Activated T-helper 17 cell treated with anti-CD3 and anti-CD28 coated beads, Interleukin-2, amount 50 U/mL, for 72 hours (primary cell): Measurements from ENCODE around the gene DUSP6. TPM values are rescaled to one million over a fixed set of nuclear protein-coding genes. Genes with fewer than 3 reads are reported as not detected.
"Not testable (repeated sequence)": the region's sequence is repeated elsewhere in the genome, so short reads cannot be mapped to it uniquely, and the experiment has no call there.

Source experiments
- ATAC-seq: fragments of 150-1000 bp; cut with Tn5 transposase; replicated peaks from 2 replicates; pipeline ENCODE4 v1.10.0; 2021; ENCODE audit warnings: mild to moderate bottlenecking, moderate library complexity
- H3K27ac Mint-ChIP-seq: one replicate; pipeline ENCODE4 v1.8.0; 2022; ENCODE audit warnings: mixed read lengths
- H3K27me3 Mint-ChIP-seq: one replicate; pipeline ENCODE4 v1.8.0; 2022; ENCODE audit warnings: mixed read lengths
- H3K36me3 Mint-ChIP-seq: one replicate; pipeline ENCODE4 v1.8.0; 2022; ENCODE audit warnings: low read depth, mild to moderate bottlenecking, mixed read lengths
- H3K4me1 Mint-ChIP-seq: one replicate; pipeline ENCODE4 v1.8.0; 2022; ENCODE audit warnings: mixed read lengths
- H3K4me3 Mint-ChIP-seq: one replicate; pipeline ENCODE4 v1.8.0; 2022; ENCODE audit warnings: mild to moderate bottlenecking, mixed read lengths
- H3K9me3 Mint-ChIP-seq: one replicate; pipeline ENCODE4 v1.8.0; 2022; ENCODE audit warnings: mixed read lengths
- total RNA-seq, 2 donors: library from RNA; stranded (reverse); gene quantifications; one replicate each; pipeline ENCODE4 v1.2.3, GENCODE V29; 2022

Gene DUSP6
- total RNA-seq, 2 donors from 2014 or later: 68.4 to 94.1 TPM

- peaks cover 11% of the 10 kb centered on the region for H3K4me1 Mint-ChIP-seq
- H3K36me3 Mint-ChIP-seq, H3K9me3 Mint-ChIP-seq, H3K27ac Mint-ChIP-seq, H3K4me3 Mint-ChIP-seq, H3K27me3 Mint-ChIP-seq, ATAC-seq: not testable (repeated sequence)
These were observed 15.2 kb downstream of the DUSP6 start for GRCh38 chr12:89337136-89337535.

DNA sequence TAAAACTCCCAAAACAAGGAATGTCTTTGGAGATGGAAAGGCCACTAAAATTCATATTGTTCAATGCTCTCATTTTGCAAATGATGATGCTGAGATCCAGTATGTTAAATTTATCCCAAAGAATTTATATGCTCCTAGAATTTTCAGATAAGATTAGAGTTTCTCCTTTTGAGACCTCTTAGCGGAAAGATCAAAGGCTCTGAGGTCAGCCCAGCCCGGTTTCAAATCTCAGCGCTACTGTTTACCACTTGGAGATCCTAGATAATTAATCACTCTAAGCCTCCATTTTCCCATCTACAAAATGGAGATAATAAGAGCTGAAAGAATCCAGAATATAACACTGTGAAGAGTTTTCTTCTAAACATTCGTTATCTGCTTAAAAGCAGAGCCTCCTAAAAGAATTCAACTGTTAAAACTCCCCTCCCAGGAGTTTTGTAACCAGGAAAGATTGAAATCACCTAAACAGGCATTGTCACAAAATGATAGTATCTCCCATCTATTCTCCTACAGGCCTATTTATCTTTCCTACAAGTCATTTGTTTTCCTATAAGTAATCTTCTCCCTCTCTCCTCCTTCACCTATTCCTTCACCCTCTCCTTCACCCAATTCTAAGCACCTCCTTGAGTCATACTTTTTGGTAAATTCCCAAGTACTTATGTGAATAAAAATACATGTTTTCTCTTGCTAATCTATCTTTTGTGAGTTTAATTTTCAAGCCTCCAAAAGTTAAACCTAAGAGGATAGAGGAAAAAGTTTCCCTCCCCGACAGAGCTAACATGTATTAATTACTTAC, 16.7 kb downstream of the DUSP6 start:
- peaks cover 11% of the 10 kb centered on the region for H3K4me1 Mint-ChIP-seq
- no peaks in the 10 kb centered on the region for H3K27me3 Mint-ChIP-seq
- no peak overlapping the region for H3K4me3 Mint-ChIP-seq
- H3K36me3 Mint-ChIP-seq: no peaks in the 10 kb centered on the region
- H3K27ac Mint-ChIP-seq: no peak overlapping the region
- peaks cover 2% of the 10 kb centered on the region for H3K9me3 Mint-ChIP-seq
- ATAC-seq: no peak

DNA sequence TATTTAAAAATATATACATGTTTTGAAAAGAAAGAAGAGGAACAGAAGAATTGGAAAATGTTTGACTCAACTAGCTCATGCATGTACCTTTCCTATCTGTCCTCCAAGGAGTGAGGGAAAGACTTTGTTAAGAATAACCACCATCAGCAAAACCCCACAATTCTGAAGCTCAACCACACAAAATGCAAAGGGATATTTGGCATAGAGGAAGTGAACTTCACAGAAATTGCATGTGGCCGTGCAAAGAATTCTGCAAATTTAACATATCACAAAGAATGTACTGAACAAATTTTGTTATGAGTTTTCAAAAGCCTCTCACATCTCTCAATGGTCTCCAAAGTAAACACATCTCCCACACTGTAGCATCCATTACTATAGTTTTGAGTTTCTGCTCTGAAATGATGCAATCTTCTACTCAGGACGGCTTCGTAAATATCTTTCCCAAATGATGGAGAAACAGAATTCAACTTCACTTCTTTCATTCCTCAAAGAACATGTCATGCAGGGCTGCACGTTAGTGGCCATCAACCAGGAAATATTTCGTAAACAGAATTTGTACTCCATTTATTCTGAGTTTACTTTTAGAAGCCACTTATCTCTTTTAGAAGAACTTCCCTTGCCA, 17.6 kb downstream of the DUSP6 start:
- no peak overlapping the region for H3K4me3 Mint-ChIP-seq
- H3K27me3 Mint-ChIP-seq: no peaks in the 10 kb centered on the region
- H3K9me3 Mint-ChIP-seq: peaks cover 5% of the 10 kb centered on the region
- no peak for ATAC-seq
- H3K36me3 Mint-ChIP-seq: no peaks in the 10 kb centered on the region
- H3K4me1 Mint-ChIP-seq: peaks cover 11% of the 10 kb centered on the region
- no peak overlapping the region for H3K27ac Mint-ChIP-seq

GRCh38 chr12:89333564-89334252, 18.6 kb downstream of the DUSP6 start:
- Mint-ChIP-seq H3K9me3 (peaks cover 5% of the 10 kb centered on the region), H3K27me3 (no peaks in the 10 kb centered on the region), H3K4me1 (peaks cover 11% of the 10 kb centered on the region), H3K4me3 (peak overlapping the region; percentile 53), H3K36me3 (no peaks in the 10 kb centered on the region), H3K27ac (peak overlapping the region; percentile 7)
- peak; percentile 98 for ATAC-seq

- no peak overlapping the region for H3K4me3 Mint-ChIP-seq
- H3K4me1 Mint-ChIP-seq: peaks cover 2% of the 10 kb centered on the region
- H3K27ac Mint-ChIP-seq: no peak overlapping the region
- no peak for ATAC-seq
- H3K27me3 Mint-ChIP-seq: no peaks in the 10 kb centered on the region
- H3K36me3 Mint-ChIP-seq: no peaks in the 10 kb centered on the region
- H3K9me3 Mint-ChIP-seq: peaks cover 5% of the 10 kb centered on the region
These were observed 23.9 kb downstream of the DUSP6 start for GRCh38 chr12:89328151-89329030.

- Mint-ChIP-seq H3K36me3 (no peaks in the 10 kb centered on the region), H3K27ac (no peak overlapping the region), H3K4me3 (no peak overlapping the region), H3K27me3 (no peaks in the 10 kb centered on the region), H3K9me3 (peaks cover 5% of the 10 kb centered on the region), H3K4me1 (no peaks in the 10 kb centered on the region)
- ATAC-seq: no peak
These were observed 24.7 kb downstream of the DUSP6 start for GRCh38 chr12:89327486-89328094.

DNA sequence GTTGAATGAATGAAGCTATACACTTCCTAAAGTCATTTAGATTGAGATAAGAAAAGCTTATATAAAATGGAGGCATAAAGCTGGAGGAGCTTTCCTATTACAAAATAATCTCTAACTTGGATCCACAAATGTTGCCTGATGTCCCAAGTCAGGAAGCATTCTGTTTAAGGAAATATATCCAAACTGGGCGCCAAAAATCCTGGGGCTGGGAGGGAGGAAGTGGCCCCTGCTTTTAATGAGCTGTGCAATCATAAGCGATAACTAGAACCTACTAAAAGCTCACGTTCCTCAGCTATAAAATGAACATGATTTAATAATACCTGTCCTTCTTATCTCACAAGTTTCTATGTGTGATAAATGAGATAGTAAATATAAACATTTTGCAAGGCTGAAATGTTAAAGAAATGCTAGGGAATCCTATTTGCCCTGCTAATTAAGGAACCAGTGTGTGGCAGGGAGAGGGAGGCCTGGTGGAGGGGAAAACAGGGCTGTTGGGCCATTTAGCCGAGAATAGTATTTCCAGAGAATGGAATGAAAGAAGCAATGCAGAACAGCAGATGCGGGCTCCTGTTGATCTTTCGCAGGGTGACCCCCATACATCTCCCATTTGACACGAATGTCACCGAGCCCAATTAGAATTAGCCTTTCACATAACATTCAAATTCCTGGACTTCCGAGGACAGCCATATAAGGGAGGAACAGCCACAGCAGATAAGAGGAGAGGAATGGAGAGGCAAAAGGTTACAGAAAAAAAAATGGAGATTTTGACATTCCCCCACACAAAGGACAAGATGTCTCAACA, 25.9 kb downstream of the DUSP6 start:
- Mint-ChIP-seq H3K4me1 (no peaks in the 10 kb centered on the region), H3K4me3 (no peak overlapping the region), H3K27me3 (no peaks in the 10 kb centered on the region), H3K27ac (no peak overlapping the region), H3K9me3 (peaks cover 5% of the 10 kb centered on the region), H3K36me3 (no peaks in the 10 kb centered on the region)
- ATAC-seq: no peak

DNA sequence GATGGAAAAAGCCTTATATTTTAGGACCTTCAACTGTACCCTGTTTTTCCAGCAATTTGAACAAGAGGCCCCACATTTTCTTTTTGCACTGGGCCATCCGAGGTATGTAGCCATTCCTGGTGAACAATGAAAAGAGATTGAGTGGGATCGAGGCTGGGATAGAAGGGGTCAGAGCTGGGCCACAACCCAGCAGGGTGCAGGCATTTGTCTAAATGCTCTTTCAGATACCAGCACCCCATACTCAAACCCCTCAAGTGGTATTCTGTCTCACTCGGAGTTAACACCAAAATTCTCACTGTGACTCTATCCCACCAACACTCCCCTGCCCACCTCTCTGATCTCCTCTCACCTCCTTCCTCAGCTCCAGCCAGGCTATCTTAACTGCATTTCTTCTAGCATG, 26.8 kb downstream of the DUSP6 start:
- Mint-ChIP-seq H3K9me3 (peaks cover under 1% of the 10 kb centered on the region), H3K27me3 (no peaks in the 10 kb centered on the region), H3K36me3 (no peaks in the 10 kb centered on the region), H3K27ac (no peak overlapping the region), H3K4me3 (no peak overlapping the region), H3K4me1 (no peaks in the 10 kb centered on the region)
- ATAC-seq: no peak

GRCh38 chr12:89324437-89324836, 27.9 kb downstream of the DUSP6 start:
- Mint-ChIP-seq H3K9me3 (no peaks in the 10 kb centered on the region), H3K27me3 (no peaks in the 10 kb centered on the region), H3K27ac (no peak overlapping the region), H3K4me3 (no peak overlapping the region), H3K36me3 (no peaks in the 10 kb centered on the region), H3K4me1 (no peaks in the 10 kb centered on the region)
- no peak for ATAC-seq

- Mint-ChIP-seq H3K9me3 (no peaks in the 10 kb centered on the region), H3K4me3 (no peak overlapping the region), H3K36me3 (no peaks in the 10 kb centered on the region), H3K4me1 (no peaks in the 10 kb centered on the region), H3K27me3 (no peaks in the 10 kb centered on the region), H3K27ac (peak overlapping the region; percentile 14)
- ATAC-seq: no peak
These were observed 28.6 kb downstream of the DUSP6 start for GRCh38 chr12:89323568-89324218.

DNA sequence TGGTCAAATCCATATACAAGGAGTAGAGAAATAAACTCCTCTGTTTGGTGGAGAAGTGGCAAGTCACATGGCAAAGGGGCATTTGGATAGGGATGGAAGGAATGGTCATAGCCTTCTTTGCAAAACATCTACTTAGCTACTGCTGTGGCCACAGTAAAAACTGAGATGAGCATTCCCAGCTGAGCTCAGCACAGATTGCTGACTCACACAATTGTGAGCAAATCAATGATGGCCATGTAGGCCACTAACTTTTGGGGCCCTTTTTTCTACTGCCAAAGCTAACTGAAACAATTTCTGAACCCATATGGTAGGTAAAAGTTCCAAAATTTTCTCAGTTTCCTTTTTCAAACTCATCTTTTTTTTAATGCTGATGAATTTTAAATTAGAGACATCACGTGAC, 31.6 kb downstream of the DUSP6 start:
- Mint-ChIP-seq H3K4me1 (no peaks in the 10 kb centered on the region), H3K9me3 (no peaks in the 10 kb centered on the region), H3K27me3 (no peaks in the 10 kb centered on the region), H3K27ac (no peak overlapping the region), H3K4me3 (no peak overlapping the region), H3K36me3 (no peaks in the 10 kb centered on the region)
- ATAC-seq: no peak

DNA sequence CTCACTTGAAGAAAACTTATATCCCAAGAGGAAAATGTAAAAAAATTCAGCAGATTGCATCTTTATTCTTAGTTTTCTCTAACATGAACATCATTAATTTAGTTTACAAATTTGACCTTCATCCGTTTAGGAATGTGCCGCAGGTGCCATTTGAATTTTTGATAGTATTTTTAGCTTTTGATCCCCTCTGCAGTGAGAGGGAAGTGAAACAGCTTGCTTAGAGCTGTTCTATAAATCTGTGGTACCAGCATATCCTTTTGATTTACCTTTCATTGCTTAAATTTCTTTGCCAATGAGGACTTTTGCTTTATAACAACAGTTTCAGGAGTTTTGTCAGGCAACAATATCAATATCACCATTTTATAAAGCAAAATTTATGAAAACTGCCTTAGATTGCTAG, 32.7 kb downstream of the DUSP6 start:
- no peaks in the 10 kb centered on the region for H3K36me3 Mint-ChIP-seq
- H3K4me1 Mint-ChIP-seq: no peaks in the 10 kb centered on the region
- H3K4me3 Mint-ChIP-seq: no peak overlapping the region
- no peaks in the 10 kb centered on the region for H3K27me3 Mint-ChIP-seq
- no peaks in the 10 kb centered on the region for H3K9me3 Mint-ChIP-seq
- H3K27ac Mint-ChIP-seq: no peak overlapping the region
- ATAC-seq: no peak

GRCh38 chr12:89319122-89319521, 33.2 kb downstream of the DUSP6 start:
- Mint-ChIP-seq H3K9me3 (no peaks in the 10 kb centered on the region), H3K4me3 (no peak overlapping the region), H3K27me3 (no peaks in the 10 kb centered on the region), H3K4me1 (no peaks in the 10 kb centered on the region), H3K36me3 (no peaks in the 10 kb centered on the region), H3K27ac (no peak overlapping the region)
- no peak for ATAC-seq
